Measurements from ENCODE around the gene OR52H1. TPM values are rescaled to one million over a fixed set of nuclear protein-coding genes. Genes with fewer than 3 reads are reported as not detected.

Gene OR52H1
- total RNA-seq, 1 experiment from 2014 or later: not detected

DNA sequence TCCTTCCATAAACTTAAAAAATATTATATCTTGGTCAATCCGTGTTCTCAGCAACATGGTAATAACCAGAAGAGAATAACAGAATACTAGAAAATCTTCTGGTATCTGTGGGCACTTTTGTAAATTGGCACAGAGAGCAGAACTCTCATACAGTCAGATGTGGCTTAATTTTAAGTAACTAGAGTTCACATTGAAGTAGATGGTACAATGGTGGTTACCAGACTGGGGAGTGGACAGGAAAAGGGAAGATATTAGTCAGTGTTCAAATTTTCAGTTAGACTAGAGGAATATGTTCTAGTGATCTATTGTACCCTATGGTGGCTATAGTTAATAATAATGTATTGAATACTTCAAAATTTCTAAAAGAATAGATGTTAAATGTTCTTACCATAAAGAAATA, 6.9 kb downstream of the OR52H1 start:
- in situ Hi-C loops (cut with HindIII; ENCODE audit: low sequenced_read_pairs): no loop called here

DNA sequence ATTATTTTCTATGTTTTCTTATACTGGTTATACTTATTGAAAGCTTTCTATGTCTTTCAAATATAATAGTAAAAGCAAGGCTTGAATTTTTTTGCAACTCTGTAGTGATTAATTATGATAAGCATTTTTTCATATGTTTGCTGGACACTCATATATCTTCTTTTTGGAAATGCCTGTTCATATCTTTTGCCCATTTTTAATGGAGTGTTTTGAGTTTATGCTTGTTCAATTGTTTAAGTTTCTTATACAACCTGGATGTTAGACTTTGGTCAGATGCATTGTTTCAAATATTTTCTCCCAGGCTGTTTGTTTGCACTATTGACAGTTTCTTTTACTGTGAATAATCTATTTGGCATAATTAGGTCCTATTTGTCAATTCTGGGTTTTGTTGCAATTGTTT, 11.9 kb downstream of the OR52H1 start:
- no peak for DNase-seq (ENCODE audit: low spot score)
- in situ Hi-C loops (cut with HindIII; ENCODE audit: low sequenced_read_pairs): no loop called here

More for the DNA sequence above, 6.9 kb downstream of the OR52H1 start:
- DNase-seq (ENCODE audit: low spot score): no peak

DNA sequence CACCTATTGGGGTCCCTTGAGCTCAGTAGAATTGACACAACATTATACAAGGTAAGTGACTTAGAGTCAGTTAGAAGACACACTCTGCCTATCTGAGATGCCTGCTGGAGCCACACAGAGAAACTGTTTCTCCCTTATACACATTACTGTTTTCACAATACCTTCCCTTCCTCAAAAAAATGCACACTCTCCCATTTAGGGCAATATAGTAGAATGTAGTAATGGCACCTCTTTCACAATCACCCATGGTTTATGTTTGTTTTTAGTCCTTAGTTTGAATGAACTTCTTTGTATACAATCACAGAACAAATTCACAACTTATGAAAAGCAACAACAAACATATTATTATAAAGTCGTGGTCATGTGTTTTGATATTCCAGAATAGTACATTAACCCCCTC, 14.3 kb downstream of the OR52H1 start:
- in situ Hi-C loops (cut with HindIII; ENCODE audit: low sequenced_read_pairs): no loop called here
- no peak for DNase-seq (ENCODE audit: low spot score)

DNA sequence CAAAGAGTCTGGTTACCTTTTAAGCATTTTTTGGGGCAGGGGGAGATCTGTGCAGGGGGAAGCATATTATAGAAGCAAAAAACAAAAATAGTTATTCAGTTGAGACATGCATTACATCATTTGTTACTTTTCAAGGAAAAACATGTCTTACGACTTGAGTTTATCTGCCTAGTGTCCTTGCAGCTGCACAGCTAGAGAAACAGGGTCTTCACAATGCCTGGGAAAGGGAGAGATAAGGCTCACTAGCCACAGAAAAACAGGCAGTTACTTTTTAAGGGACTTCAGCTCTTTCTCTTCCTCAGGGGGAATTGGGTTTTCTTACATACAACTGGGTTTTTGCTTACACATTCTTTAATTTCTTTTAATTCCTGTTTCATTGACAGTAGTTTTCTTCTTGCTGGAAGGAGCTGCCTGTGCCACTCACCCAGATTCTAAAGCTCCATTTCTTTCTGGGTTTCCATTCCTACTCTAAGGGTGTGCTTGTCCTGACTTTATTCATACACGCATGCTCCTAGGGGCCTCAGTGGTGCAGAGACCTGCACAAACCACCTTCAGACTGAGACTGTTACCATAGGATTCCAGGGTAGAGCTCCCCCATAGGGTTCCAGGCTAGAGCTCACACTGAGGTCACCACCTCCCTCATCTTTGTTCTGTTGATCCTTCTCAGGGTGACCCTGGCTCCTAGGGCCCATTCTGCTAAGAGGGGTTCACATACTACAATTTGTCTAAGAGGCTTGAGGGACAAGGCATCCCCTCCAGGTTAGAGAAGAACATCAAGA, 17.1 kb downstream of the OR52H1 start:
- DNase-seq (ENCODE audit: low spot score): no peak
- in situ Hi-C loops (cut with HindIII; ENCODE audit: low sequenced_read_pairs): no loop called here

DNA sequence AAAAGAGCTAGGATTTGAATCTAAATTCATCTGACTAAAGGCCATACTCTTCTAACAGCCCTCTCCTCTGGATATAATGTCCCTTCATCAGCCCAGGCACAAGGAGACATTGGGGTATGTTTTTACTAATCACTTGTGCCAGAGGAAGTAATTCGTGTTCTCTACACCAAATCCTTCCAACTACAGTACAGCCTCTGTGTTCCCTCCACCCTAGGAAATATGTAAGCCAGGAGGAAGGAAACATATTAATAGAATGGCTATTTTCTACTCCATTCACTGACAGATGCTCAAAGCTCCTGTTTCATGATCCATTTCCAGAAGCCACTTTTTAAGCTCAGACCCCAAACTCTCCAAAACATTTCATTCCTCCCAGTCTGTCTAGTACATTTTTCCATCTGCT, 19.8 kb downstream of the OR52H1 start:
- in situ Hi-C loops (cut with HindIII; ENCODE audit: low sequenced_read_pairs): no loop called here
- DNase-seq (ENCODE audit: low spot score): peak; percentile 5

- in situ Hi-C loops (cut with HindIII; ENCODE audit: low sequenced_read_pairs): no loop called here
- no peak for DNase-seq (ENCODE audit: low spot score)
These were observed 20.6 kb downstream of the OR52H1 start for GRCh38 chr11:5527716-5528115.

DNA sequence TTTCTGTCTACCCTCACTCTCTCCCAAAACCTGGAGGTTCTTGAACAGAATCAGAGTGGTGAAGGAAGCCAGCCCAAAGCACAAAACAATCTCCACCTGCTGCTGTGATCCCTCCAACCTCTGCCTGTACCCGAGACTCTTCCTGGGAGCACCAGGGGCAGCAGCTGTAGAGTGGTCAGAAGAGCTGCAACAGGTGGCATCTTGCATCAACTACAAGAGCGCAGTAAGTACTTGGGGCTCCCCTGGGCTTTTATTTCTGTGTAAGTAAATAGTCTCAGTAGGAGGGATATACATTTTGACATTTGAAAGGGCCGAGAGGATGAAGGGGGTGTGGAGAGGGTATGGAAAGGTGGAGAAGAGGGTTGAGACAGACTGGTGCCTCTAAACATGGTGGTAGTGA, 23.6 kb downstream of the OR52H1 start:
- in situ Hi-C loops (cut with HindIII; ENCODE audit: low sequenced_read_pairs): no loop called here

GRCh38 chr11:5522308-5522707, 26.0 kb downstream of the OR52H1 start:
- in situ Hi-C loops (cut with HindIII; ENCODE audit: low sequenced_read_pairs): no loop called here
- no peak for DNase-seq (ENCODE audit: low spot score)

More for the DNA sequence above, 23.6 kb downstream of the OR52H1 start:
- DNase-seq (ENCODE audit: low spot score): no peak

GRCh38 chr11:5521540-5521939, 26.8 kb downstream of the OR52H1 start:
- no peak for DNase-seq (ENCODE audit: low spot score)
- in situ Hi-C loops (cut with HindIII; ENCODE audit: low sequenced_read_pairs): no loop called here

DNA sequence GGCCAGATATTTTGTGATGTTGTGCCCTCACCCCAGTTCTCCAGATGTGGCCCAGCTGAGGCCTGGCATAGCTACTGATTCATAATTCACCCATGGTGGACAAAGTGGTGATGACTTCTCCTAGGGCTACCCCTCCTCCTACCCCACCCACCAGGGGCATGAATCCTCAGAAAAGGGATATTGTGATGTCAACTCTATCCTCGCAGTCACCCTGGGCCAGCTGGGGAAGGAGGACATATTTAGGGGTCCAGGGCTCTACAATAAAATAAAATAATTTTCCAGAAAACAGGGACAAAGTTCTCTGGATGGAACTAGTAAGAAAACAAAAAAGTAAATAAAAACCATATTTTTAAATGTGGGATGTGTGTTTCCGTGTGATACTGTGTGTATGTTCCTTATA, 31.7 kb downstream of the OR52H1 start, which contains the start of gene UBQLNL:
TSS of gene UBQLNL (minus strand) at position 101 of the 400 bp plus-strand sequence. CDS start 258 bp downstream, outside the sequence.
- in situ Hi-C loops (cut with HindIII; ENCODE audit: low sequenced_read_pairs): no loop called here
- DNase-seq (ENCODE audit: low spot score): no peak

- DNase-seq (ENCODE audit: low spot score): no peak
- in situ Hi-C loops (cut with HindIII; ENCODE audit: low sequenced_read_pairs): no loop called here
These were observed 33.5 kb downstream of the OR52H1 start for GRCh38 chr11:5514841-5515240.

GRCh38 chr11:5509803-5510202, 38.5 kb downstream of the OR52H1 start, which contains the start of gene UBQLN3:
TSS of gene UBQLN3 (minus strand) at chr11:5509957. CDS start at chr11:5509558, 399 bp downstream.
- no peak for DNase-seq (ENCODE audit: low spot score)
- in situ Hi-C loops (cut with HindIII; ENCODE audit: low sequenced_read_pairs): no loop called here

GRCh38 chr11:5508605-5509004, 39.7 kb downstream of the OR52H1 start:
- DNase-seq (ENCODE audit: low spot score): no peak
- in situ Hi-C loops (cut with HindIII; ENCODE audit: low sequenced_read_pairs): no loop called here

DNA sequence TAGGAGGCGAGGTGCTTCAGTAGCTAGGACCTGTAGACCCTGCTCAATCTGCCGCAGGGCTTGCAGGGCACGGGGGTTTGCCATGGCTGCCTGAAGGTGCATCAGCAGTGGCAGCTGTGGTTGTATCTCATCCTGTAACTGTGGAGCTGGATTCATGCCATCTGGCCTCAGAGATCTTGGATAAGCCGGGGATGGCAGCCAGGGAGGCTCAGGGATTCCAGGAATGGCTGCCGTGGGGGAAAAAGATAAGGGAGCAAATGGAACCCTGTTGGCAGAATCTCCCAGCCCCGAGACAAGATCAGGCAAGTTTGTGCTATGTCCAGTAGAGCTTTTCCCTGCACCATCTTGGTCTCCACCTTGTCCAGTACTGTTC, 40.4 kb downstream of the OR52H1 start:
- in situ Hi-C loops (cut with HindIII; ENCODE audit: low sequenced_read_pairs): no loop called here
- DNase-seq (ENCODE audit: low spot score): peak; percentile 24

DNA sequence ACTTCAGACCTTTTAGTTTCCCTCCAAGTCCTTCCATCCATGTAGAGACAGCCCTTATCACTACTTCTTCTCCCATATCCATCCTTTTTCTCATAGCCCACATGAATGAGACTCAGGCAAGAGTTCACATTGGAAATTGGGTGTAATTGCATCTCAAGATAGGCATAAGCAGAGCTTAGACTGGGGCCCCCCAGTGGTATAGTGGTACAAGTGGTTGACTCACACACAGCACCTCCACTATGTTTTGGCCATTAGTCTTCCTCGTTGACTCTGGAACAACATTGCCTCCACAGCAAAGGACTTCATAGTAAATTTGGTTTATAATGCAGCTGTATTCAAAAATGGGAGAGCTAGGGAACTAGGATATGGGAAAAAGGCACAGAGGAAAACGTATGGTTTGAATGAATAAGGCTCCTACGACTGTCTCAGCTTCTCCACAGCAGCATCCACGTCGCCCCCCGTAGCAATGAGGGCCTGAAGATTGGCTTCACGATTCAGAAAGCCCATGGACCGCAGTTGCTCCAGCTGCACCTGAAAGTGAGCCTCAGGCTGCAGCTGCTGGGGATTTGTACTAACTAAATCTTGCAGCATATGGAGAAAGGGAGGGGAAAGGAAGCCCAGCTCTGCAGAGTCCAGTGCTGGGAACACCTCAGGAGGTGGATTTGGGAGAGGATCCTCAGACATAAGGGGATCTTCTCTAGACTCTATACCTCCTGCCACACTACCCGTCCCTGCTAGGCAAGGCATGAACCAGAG, 41.0 kb downstream of the OR52H1 start:
- in situ Hi-C loops (cut with HindIII; ENCODE audit: low sequenced_read_pairs): no loop called here
- DNase-seq (ENCODE audit: low spot score): no peak

GRCh38 chr11:5505363-5506048, 42.8 kb downstream of the OR52H1 start:
- in situ Hi-C loops (cut with HindIII; ENCODE audit: low sequenced_read_pairs): no loop called here
- DNase-seq (ENCODE audit: low spot score): no peak

GRCh38 chr11:5504403-5504921, 43.9 kb downstream of the OR52H1 start:
- no peak for DNase-seq (ENCODE audit: low spot score)
- in situ Hi-C loops (cut with HindIII; ENCODE audit: low sequenced_read_pairs): no loop called here

DNA sequence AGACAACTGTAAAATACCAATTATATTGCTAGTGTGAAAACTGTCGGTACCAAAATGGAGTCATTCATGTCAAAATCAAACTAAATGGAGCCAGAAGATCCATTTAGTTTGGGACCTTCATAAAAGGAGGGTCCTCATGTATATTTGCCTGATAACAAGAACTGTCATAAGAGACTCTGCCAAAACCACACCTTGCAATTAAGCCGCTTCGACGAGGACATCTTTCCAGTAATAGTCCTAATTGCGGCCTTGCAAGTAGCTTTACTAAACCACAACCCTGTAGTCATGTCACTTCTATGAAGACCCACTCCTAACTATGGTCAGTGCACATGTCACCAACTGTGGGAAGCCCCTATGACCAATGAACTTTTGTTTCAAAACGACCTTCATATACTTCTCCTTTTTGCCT, 47.9 kb downstream of the OR52H1 start:
- DNase-seq (ENCODE audit: low spot score): no peak
- in situ Hi-C loops (cut with HindIII; ENCODE audit: low sequenced_read_pairs): no loop called here

- in situ Hi-C loops (cut with HindIII; ENCODE audit: low sequenced_read_pairs): no loop called here
- DNase-seq (ENCODE audit: low spot score): peak; percentile 78
These were observed 48.7 kb downstream of the OR52H1 start for GRCh38 chr11:5499671-5500070.
